Diencephalon (tissue), 1 donor: ENCODE results near the gene SDK1. TPM values are rescaled to one million over a fixed set of nuclear protein-coding genes. Genes with fewer than 3 reads are reported as not detected.

Source experiments
- total RNA-seq: library from RNA; depleted of rRNA; stranded (reverse); fragments of >200 nt; gene quantifications from one replicate; pipeline ENCODE4 v1.2.3, GENCODE V29; 2014

SDK1 gene
- total RNA-seq: 18.9 TPM

GRCh38 chr7:3300651-3301448 lies at the start of gene SDK1:
Gene SDK1 (plus strand): TSS chr7:3301252. CDS start chr7:3301587, 335 bp downstream.

